ENCODE results near the gene MMP14.

GRCh38 chr14:22802860-22803686 is 33.3 kb upstream of the MMP14 start:
- no peak for TF ChIP-seq CTCF (IDR thresholded peaks at IDR 0.05)
- no peak for TF ChIP-seq POLR2A (IDR thresholded peaks at IDR 0.05)

Measured in heart left ventricle (tissue), 13 donors.